Smooth muscle cell (in vitro differentiated cells): Measurements from ENCODE around the gene TMA7B. TPM values are rescaled to one million over a fixed set of nuclear protein-coding genes. Genes with fewer than 3 reads are reported as not detected.

ENCODE experiments used
- DNase-seq: peaks from one replicate; lab custom pipeline; 2025; ENCODE audit not compliant: unreplicated experiment; lab: John Stamatoyannopoulos, UW
- H2AFZ ChIP-seq: fragments of 200-600 bp; sonication (generic); 2 replicates; pipeline ENCODE4 v1.6.0; 2016; ENCODE audit warnings: antibody characterized with exemption, low read depth, mild to moderate bottlenecking
- H3F3A ChIP-seq: fragments of 200-600 bp; sonication (generic); 2 replicates; pipeline ENCODE4 v1.6.0; 2017; ENCODE audit warnings: antibody characterized with exemption, low read depth
- H3K27ac ChIP-seq: fragments of 200-600 bp; sonication (generic); 2 replicates; pipeline ENCODE4 v1.5.1; 2016; ENCODE audit warnings: low read depth, mild to moderate bottlenecking
- H3K27me3 ChIP-seq: fragments of 200-600 bp; sonication (generic); 2 replicates; pipeline ENCODE4 v1.6.1; 2016; ENCODE audit warnings: low read depth, mild to moderate bottlenecking
- H3K36me3 ChIP-seq: fragments of 200-600 bp; sonication (generic); 2 replicates; pipeline ENCODE4 v1.5.1; 2016; ENCODE audit warnings: low read depth
- H3K4me1 ChIP-seq: fragments of 200-600 bp; sonication (generic); 2 replicates; pipeline ENCODE4 v1.5.1; 2016; ENCODE audit warnings: low read depth
- H3K4me2 ChIP-seq: fragments of 200-600 bp; sonication (generic); 2 replicates; pipeline ENCODE4 v1.6.0; 2016; ENCODE audit warnings: mild to moderate bottlenecking
- H3K4me3 ChIP-seq: fragments of 200-600 bp; sonication (generic); 2 replicates; pipeline ENCODE4 v1.5.1; 2016; ENCODE audit warnings: mild to moderate bottlenecking
- H3K79me2 ChIP-seq: fragments of 200-600 bp; sonication (generic); 2 replicates; pipeline ENCODE4 v1.6.0; 2016; ENCODE audit warnings: low read depth, mild to moderate bottlenecking
- H3K9ac ChIP-seq: fragments of 200-600 bp; sonication (generic); 2 replicates; pipeline ENCODE4 v1.6.0; 2016; ENCODE audit warnings: low read depth
- H3K9me3 ChIP-seq: fragments of 200-600 bp; sonication (generic); replicated peaks from 2 replicates; pipeline ENCODE4 v1.5.1; 2016; ENCODE audit warnings: low read depth
- H4K20me1 ChIP-seq: fragments of 200-600 bp; sonication (generic); 2 replicates; pipeline ENCODE4 v1.6.0; 2016; ENCODE audit warnings: low read depth
- WGBS: methylation state at CpG from one replicate; pipeline ENCODE4 v1.1.7; 2016; ENCODE audit warnings: low lambda C conversion rate; 5-methylcytosine and 5-hydroxymethylcytosine counted together
- polyA plus RNA-seq: library from polyadenylated mRNA; unstranded; fragments of >200 nt; fragmentation: Nextera tagmentation; extraction: Ambion mirVana; gene quantifications from 2 replicates; pipeline ENCODE4 v1.2.1, GENCODE V29; 2016
- total RNA-seq: library from RNA; depleted of rRNA; stranded (reverse); fragments of >200 nt; gene quantifications from 2 replicates; pipeline ENCODE4 v1.2.3, GENCODE V29; 2014
- TF ChIP-seq, protein P1 (sequence below): fragments of 200-600 bp; sonication (generic); IDR thresholded peaks from 2 replicates; pipeline ENCODE4 v1.5.1; 2017; ENCODE audit warnings: borderline replicate concordance, mild to moderate bottlenecking, antibody characterized with exemption; ENCODE audit not compliant: insufficient read depth, poor library complexity, severe bottlenecking

TMA7B gene
- total and polyA plus RNA-seq, 2 experiments from 2014 or later, result not detected

DNA sequence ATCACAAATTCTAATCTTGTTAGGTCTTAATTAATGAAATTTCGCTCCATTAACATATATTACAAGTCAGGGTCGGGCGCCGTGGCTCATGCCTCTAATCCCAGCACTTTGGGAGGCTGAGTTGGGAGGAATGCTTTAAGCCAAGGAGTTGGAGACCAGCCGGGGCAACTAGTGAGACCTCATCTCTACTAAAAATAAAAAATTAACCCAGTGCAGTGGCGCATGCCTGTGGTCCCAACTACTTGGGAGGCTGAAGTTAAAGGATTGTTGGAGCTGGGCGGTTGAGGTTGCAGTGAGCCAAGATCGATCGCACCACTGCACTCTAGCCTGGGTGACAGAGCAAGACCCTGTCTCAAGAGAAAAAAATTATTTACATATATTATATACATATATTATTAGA lies 1.9 kb downstream of the TMA7B start:
- Histone ChIP-seq H3K36me3 (no peaks in the 10 kb centered on the region), H3K79me2 (no peaks in the 10 kb centered on the region), H3K4me1 (peaks cover 8% of the 10 kb centered on the region), H3K9me3 (no peaks in the 10 kb centered on the region), H3K9ac (no peak overlapping the region), H3F3A (peaks cover 14% of the 10 kb centered on the region), H2AFZ (no peak overlapping the region), H3K4me2 (peak overlapping the region; percentile 5), H4K20me1 (no peaks in the 10 kb centered on the region), H3K27me3 (no peaks in the 10 kb centered on the region), H3K27ac (peak overlapping the region; percentile 92), H3K4me3 (no peak overlapping the region)
- TF ChIP-seq, protein P1, sequence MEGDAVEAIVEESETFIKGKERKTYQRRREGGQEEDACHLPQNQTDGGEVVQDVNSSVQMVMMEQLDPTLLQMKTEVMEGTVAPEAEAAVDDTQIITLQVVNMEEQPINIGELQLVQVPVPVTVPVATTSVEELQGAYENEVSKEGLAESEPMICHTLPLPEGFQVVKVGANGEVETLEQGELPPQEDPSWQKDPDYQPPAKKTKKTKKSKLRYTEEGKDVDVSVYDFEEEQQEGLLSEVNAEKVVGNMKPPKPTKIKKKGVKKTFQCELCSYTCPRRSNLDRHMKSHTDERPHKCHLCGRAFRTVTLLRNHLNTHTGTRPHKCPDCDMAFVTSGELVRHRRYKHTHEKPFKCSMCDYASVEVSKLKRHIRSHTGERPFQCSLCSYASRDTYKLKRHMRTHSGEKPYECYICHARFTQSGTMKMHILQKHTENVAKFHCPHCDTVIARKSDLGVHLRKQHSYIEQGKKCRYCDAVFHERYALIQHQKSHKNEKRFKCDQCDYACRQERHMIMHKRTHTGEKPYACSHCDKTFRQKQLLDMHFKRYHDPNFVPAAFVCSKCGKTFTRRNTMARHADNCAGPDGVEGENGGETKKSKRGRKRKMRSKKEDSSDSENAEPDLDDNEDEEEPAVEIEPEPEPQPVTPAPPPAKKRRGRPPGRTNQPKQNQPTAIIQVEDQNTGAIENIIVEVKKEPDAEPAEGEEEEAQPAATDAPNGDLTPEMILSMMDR, result no peak
- WGBS, result 65% methylated on average over 9 of the region's 9 CpGs
- no peak for DNase-seq

DNA sequence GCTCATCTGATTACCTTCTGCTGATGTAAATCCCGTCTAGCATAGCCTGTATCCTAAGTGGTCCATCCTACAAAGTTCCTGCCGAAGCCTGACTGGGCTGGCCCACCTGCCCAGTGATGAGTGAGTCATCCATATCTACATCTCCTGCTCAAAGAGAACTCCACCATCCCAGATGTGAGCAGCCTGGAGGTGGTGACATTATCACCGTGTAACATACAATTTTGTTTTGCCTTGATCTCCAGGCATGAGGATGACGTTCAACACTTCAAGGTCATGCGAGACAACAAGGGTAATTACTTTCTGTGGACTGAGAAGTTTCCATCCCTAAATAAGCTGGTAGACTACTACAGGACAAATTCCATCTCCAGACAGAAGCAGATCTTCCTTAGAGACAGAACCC lies 5.6 kb downstream of the TMA7B start:
- TF ChIP-seq, protein P1, result no peak
- no peak for DNase-seq
- Histone ChIP-seq H4K20me1 (no peaks in the 10 kb centered on the region), H2AFZ (no peak overlapping the region), H3K9me3 (no peaks in the 10 kb centered on the region), H3K4me2 (no peak overlapping the region), H3K36me3 (no peaks in the 10 kb centered on the region), H3F3A (peaks cover 4% of the 10 kb centered on the region), H3K27me3 (no peaks in the 10 kb centered on the region), H3K4me1 (peaks cover 13% of the 10 kb centered on the region), H3K4me3 (no peak overlapping the region), H3K9ac (no peak overlapping the region), H3K79me2 (no peaks in the 10 kb centered on the region), H3K27ac (no peak overlapping the region)
- WGBS, result 90% methylated on average over 5 of the region's 5 CpGs

DNA sequence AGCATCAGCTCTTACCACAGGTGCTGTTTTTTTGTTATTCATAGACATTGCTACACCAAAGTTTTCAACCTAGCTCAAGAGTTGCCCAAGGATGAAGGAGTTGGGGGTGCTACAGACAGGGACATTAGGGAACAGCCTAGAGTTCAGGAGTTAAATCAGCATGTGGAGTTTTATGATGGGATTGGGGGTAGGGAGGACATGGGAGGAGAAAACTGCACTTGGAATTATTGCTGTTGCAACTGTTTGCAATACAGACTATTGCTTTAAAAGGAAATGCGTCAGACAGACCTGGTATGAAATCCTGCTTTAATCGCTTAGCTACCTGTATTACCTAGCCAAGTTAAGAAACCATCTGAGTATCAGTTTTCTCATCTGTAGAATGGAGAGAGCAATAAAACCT lies 6.3 kb downstream of the TMA7B start:
- H3K4me3 ChIP-seq, result no peak overlapping the region

More for the DNA sequence above, 6.3 kb downstream of the TMA7B start:
- H3K27me3 ChIP-seq, result no peaks in the 10 kb centered on the region
- no peaks in the 10 kb centered on the region for H3K36me3 ChIP-seq
- no peak overlapping the region for H3K9ac ChIP-seq
- H4K20me1 ChIP-seq, result no peaks in the 10 kb centered on the region
- H3K79me2 ChIP-seq, result no peaks in the 10 kb centered on the region
- TF ChIP-seq, protein P1, result no peak
- H2AFZ ChIP-seq, result no peak overlapping the region
- no peaks in the 10 kb centered on the region for H3F3A ChIP-seq
- DNase-seq, result no peak
- no peaks in the 10 kb centered on the region for H3K9me3 ChIP-seq
- peaks cover 13% of the 10 kb centered on the region for H3K4me1 ChIP-seq
- H3K4me2 ChIP-seq, result no peak overlapping the region
- 88% methylated on average over 2 of the region's 2 CpGs for WGBS
- H3K27ac ChIP-seq, result no peak overlapping the region
